ENCODE data around the gene CHN1. TPM values are rescaled to one million over a fixed set of nuclear protein-coding genes. Genes with fewer than 3 reads are reported as not detected.

The CHN1 gene
- total and polyA plus RNA-seq, 2 of the 8 experiments (the other 6 are each of a cell fraction or from before 2014, with no cell fraction given), result 54.0 to 65.7 TPM

DNA sequence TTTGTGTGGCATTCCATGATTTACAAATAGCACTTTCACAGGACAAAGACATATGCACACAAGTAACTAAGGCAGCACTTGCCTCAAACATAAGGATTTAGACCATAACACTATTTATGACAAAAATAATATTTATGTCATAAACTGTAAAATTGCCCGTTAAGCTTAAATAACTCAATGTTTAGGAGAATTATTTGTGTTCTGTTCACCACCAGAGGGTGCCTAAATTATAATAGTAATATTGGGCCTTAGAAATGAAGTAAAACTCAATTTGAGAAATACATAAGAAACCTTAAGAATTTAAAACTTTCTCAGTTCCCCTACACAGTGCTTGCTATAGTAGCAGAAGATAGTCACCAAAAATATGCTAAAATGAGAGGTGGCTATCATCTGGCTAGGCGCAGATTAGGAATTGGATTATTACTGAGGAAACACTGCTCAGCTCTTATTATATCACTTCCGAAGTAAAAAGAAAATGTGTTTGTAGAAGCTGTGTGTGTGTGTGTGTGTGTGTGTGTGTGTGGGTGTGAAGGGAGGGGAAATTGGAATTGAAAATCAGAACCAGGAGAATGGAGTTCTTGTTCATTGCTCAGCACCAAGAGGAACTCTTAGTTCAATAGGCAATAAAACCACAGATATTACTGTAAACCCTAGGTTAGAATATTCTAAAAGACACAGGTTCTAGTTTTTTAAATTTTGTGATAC is 4.9 kb upstream of the CHN1 start:
- CTCF ChIA-PET (ENCODE audit: partially characterized antibody), result interaction anchor here (0.6 to 1.7 kb wide), 3 partner anchors 40 to 305 kb away, joined by 3 to 4 read pairs (median 3); no protein-coding TSS in a partner anchor
- Histone ChIP-seq H3K56ac (replicated peaks; ENCODE audit: insufficient read length, low read depth, low read length) (no peak overlapping the region), H3K9me3 (ENCODE audit: insufficient read depth in 2 of 2, low read depth in 1 of 2, low read length in 1 of 2) (no peaks in the 10 kb centered on the region; a peak in 1 of 4 replicates), H3K4me1 (replicated peaks in 1 of 4; ENCODE audit: control insufficient read depth in 3 of 4, insufficient read depth in 4 of 4, low read length in 3 of 4) (peaks cover 0 to 12% (median 8%) of the 10 kb centered on the region in 4 experiments; a peak in 4 of 7 replicates), H2BK5ac (ENCODE audit: low read depth, low read length) (no peak overlapping the region), H3K4me3 (ENCODE audit: extremely low read depth in 1 of 4, insufficient read depth in 2 of 4, low read depth in 3 of 4, low read length in 4 of 4) (no peak overlapping the region), H2BK120ac (replicated peaks; ENCODE audit: low read depth, low read length) (no peak overlapping the region), H4K8ac (ENCODE audit: extremely low read depth, insufficient read depth, low read length) (no peak overlapping the region), H4K20me1 (replicated peaks in 1 of 2; ENCODE audit: control insufficient read depth in 1 of 2, insufficient read depth in 2 of 2, low read length in 2 of 2) (no peaks in the 10 kb centered on the region), H3K27me3 (replicated peaks in 1 of 4; ENCODE audit: control insufficient read depth in 3 of 4, extremely low read depth in 1 of 4, insufficient read depth in 3 of 4, low read length in 3 of 4) (no peaks in the 10 kb centered on the region), H3K4me2 (ENCODE audit: insufficient read depth in 1 of 2, low read depth in 2 of 2, low read length in 2 of 2) (no peak overlapping the region), H2BK20ac (ENCODE audit: low read length) (no peak overlapping the region), H3K18ac (ENCODE audit: extremely low read depth, low read length) (no peak overlapping the region), H3K79me1 (ENCODE audit: low read depth, low read length) (no peaks in the 10 kb centered on the region), H2AK5ac (ENCODE audit: low read depth, low read length) (no peak overlapping the region), H3K14ac (ENCODE audit: insufficient read length) (no peak overlapping the region), H3K23ac (ENCODE audit: insufficient read length) (no peak overlapping the region), H2BK15ac (ENCODE audit: low read length) (no peak overlapping the region), H3K9ac (replicated peaks in 1 of 4; ENCODE audit: extremely low read depth in 1 of 4, low read depth in 3 of 4, low read length in 3 of 4) (no peak overlapping the region), H4K91ac (replicated peaks; ENCODE audit: insufficient read length, low read length) (no peak overlapping the region), H3K23me2 (ENCODE audit: low read depth, low read length) (no peaks in the 10 kb centered on the region; the same call in 1 of the 2 replicates), H2BK12ac (ENCODE audit: low read depth, low read length) (no peak overlapping the region), H4K5ac (ENCODE audit: insufficient read length, low read depth, low read length) (no peak overlapping the region), H3K4ac (replicated peaks; ENCODE audit: insufficient read length, low read depth, low read length) (no peak overlapping the region), H3K79me2 (ENCODE audit: control insufficient read depth in 1 of 2, insufficient read depth in 2 of 2, low read length in 2 of 2) (no peaks in the 10 kb centered on the region; a peak in 1 of 4 replicates), H3K27ac (ENCODE audit: low read depth, low read length) (no peak overlapping the region), H2AFZ (ENCODE audit: low read length) (no peak overlapping the region), H3K36me3 (ENCODE audit: control insufficient read depth in 2 of 4, insufficient read depth in 4 of 4, low read length in 3 of 4) (no peaks in the 10 kb centered on the region)
- FAIRE-seq (no peak), DNase-seq (ENCODE audit: low read depth in 1 of 2, low spot score in 2 of 2) (no peak)
- 91% methylated on average over 3 of the region's 3 CpGs; no CpG with 5 or more reads in 1 of the 2 experiments for WGBS, 2 experiments (ENCODE audit: extremely low coverage in 1 of 2, insufficient coverage in 1 of 2, insufficient read length in 1 of 2, insufficient replicate concordance in 2 of 2, low coverage in 1 of 2, low lambda C conversion rate in 2 of 2, missing lambda C conversion rate in 1 of 2)
- POLR2A ChIA-PET (ENCODE audit: partially characterized antibody), result interaction anchor here (1.2 kb wide), 1 partner anchor 13 kb away, joined by 3 read pairs; no protein-coding TSS in a partner anchor
- TF ChIP-seq RFX5 (IDR thresholded peaks at IDR 0.05; ENCODE audit: borderline replicate concordance, low read depth, low read length) (no peak), HDAC2 (IDR thresholded peaks at IDR 0.05; ENCODE audit: borderline replicate concordance in 1 of 2, low read depth in 2 of 2, low read length in 2 of 2) (no peak), NRF1 (IDR thresholded peaks at IDR 0.05; ENCODE audit: low read depth, low read length) (no peak), RNF2 (IDR thresholded peaks at IDR 0.05; ENCODE audit: borderline replicate concordance, low read depth, low read length, missing control alignments, poor library complexity, severe bottlenecking) (no peak), SAP30 (IDR thresholded peaks at IDR 0.05; ENCODE audit: insufficient read depth, insufficient replicate concordance, low read length) (no peak), KDM1A (IDR thresholded peaks at IDR 0.05; ENCODE audit: borderline replicate concordance, low read length) (no peak), POLR2AphosphoS5 (IDR thresholded peaks at IDR 0.05; ENCODE audit: low read depth, low read length) (no peak), POLR2A (IDR thresholded peaks at IDR 0.05; ENCODE audit: control extremely low read depth in 1 of 2, low read depth in 2 of 2, low read length in 2 of 2) (no peak), NANOG (IDR thresholded peaks at IDR 0.05; ENCODE audit: insufficient read depth, low read depth, low read length, poor library complexity, severe bottlenecking) (no peak), EGR1 (IDR thresholded peaks at IDR 0.05; ENCODE audit: borderline replicate concordance, low read depth, low read length) (no peak)
- TF ChIP-seq, protein P1, sequence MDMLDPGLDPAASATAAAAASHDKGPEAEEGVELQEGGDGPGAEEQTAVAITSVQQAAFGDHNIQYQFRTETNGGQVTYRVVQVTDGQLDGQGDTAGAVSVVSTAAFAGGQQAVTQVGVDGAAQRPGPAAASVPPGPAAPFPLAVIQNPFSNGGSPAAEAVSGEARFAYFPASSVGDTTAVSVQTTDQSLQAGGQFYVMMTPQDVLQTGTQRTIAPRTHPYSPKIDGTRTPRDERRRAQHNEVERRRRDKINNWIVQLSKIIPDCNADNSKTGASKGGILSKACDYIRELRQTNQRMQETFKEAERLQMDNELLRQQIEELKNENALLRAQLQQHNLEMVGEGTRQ (IDR thresholded peaks at IDR 0.05; ENCODE audit: low read length), result no peak

Measured in H1 (cell line).